Epithelial cell of esophagus (primary cell): ENCODE results near the gene PDF.

Experiments used
- DNase-seq: peaks from one replicate; pipeline ENCODE4 v3.0.0; 2010; ENCODE audit warnings: low read depth
- H3K4me3 ChIP-seq: 2 replicates; pipeline ENCODE4 v1.5.1; 2011; ENCODE audit warnings: mild to moderate bottlenecking, low read length, control low read depth
- TF ChIP-seq, protein P1 (sequence below): IDR thresholded peaks from 2 replicates; pipeline ENCODE4 v1.5.1; 2011; ENCODE audit warnings: low read depth, mild to moderate bottlenecking, low read length, control low read depth, inconsistent platforms; ENCODE audit not compliant: insufficient read depth; ENCODE audit errors: missing control alignments

Gene PDF

DNA sequence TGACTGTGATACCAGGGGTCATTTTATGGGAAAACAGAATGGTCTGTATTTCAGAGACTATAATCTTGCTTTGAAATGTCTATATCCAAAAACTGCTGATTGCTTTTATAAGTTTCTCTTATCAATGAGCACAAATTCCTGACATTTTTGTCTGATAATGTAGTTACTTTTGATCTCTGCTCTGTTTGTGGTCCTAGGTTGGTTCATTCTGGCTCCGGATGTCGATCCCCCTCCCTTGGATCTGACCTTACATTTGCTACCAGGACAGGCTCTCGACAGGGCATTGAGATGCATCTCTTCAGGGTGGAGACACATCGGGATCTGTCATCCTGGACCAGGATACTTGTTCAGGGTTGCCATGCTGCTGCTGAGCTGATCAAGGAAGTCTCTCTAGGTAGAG, 46.5 kb downstream of the PDF start:
- TF ChIP-seq, protein P1, sequence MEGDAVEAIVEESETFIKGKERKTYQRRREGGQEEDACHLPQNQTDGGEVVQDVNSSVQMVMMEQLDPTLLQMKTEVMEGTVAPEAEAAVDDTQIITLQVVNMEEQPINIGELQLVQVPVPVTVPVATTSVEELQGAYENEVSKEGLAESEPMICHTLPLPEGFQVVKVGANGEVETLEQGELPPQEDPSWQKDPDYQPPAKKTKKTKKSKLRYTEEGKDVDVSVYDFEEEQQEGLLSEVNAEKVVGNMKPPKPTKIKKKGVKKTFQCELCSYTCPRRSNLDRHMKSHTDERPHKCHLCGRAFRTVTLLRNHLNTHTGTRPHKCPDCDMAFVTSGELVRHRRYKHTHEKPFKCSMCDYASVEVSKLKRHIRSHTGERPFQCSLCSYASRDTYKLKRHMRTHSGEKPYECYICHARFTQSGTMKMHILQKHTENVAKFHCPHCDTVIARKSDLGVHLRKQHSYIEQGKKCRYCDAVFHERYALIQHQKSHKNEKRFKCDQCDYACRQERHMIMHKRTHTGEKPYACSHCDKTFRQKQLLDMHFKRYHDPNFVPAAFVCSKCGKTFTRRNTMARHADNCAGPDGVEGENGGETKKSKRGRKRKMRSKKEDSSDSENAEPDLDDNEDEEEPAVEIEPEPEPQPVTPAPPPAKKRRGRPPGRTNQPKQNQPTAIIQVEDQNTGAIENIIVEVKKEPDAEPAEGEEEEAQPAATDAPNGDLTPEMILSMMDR, result no peak
- H3K4me3 ChIP-seq, result no peak overlapping the region
- no peak for DNase-seq

DNA sequence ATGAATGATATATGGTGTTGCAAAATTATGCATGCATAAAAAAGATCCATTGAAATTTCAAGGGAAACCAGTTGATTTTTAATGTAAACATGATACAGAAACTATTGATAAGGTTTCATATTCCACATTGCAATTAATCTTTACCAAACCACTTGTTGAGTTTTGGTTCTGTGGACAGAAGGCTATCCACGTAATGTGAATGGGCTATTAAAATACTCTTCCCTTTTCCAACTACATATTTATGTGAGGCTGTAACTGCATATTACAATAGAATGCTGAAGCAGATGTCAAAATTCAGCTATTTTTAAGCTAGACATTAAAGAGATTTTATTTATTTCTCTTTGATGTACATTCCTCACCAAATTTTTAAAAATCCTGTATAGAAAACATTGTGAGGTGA, 53.0 kb downstream of the PDF start:
- TF ChIP-seq, protein P1, result no peak
- DNase-seq, result no peak

More for the DNA sequence above, 53.0 kb downstream of the PDF start:
- no peak overlapping the region for H3K4me3 ChIP-seq
